A549 (cell line): ENCODE data around the gene TAF11L7.
"Not testable (repeated sequence)": the region's sequence is repeated elsewhere in the genome, so short reads cannot be mapped to it uniquely, and the experiment has no call there.

ENCODE experiments used
- FOSL2 ChIP-seq, 2 experiments: fragments of 450-650 bp in 1 of 2; fragments of >200 bp in 1 of 2; sonication (Bioruptor Twin) in 1 of 2; formaldehyde crosslinking; IDR thresholded peaks; 2 replicates each; pipeline versions ENCODE4 v1.5.0 to v1.6.1; 2016 to 2020; ENCODE audit warnings: mild to moderate bottlenecking in 1 of 2, moderate library complexity in 1 of 2
- MAFK ChIP-seq: fragments of 450-650 bp; IDR thresholded peaks from 2 replicates; pipeline ENCODE4 v1.6.1; 2014; ENCODE audit not compliant: partially characterized antibody
- SMC3 ChIP-seq: fragments of >200 bp; sonication (Bioruptor Twin); formaldehyde crosslinking; IDR thresholded peaks from 3 replicates; pipeline ENCODE4 v1.6.1; 2018; ENCODE audit warnings: inconsistent platforms
- TF ChIP-seq, protein P1 (sequence below): fragments of >200 bp; sonication (Bioruptor Twin); formaldehyde crosslinking; IDR thresholded peaks from 3 replicates; pipeline ENCODE4 v1.5.1; 2016
- TF ChIP-seq, protein P2 (sequence below): fragments of 200-600 bp; sonication (generic); IDR thresholded peaks from 2 replicates; pipeline ENCODE4 v1.6.1; 2016; ENCODE audit warnings: antibody characterized with exemption, mild to moderate bottlenecking, moderate library complexity
- TF ChIP-seq, protein P3 (sequence below): fragments of 250-450 bp; sonication (Bioruptor Pico); IDR thresholded peaks from 2 replicates; pipeline ENCODE4 v1.5.0; 2021; ENCODE audit warnings: mild to moderate bottlenecking, moderate library complexity, borderline replicate concordance

DNA sequence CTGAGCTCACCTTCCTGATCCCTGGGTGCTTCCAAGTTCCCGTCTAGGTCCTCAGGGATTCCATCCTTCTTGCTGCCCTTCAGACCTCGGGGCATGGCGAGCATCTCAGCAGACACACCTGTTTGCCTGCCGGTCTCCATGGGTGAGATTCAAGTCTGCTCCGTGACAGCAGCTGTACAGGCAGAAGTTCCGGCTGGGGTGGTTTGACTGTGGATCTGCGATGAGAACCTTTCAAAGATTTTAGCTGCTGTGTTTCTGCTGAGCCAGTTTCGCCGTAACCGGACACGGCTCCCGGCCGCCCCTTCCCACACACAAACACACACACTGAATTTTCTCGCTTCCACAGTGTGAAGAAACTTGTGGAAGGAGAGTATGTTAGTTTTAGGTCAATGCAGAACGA lies 8.7 kb upstream of the TAF11L7 start, which contains the start of gene TAF11L9:
- TF ChIP-seq, protein P1, sequence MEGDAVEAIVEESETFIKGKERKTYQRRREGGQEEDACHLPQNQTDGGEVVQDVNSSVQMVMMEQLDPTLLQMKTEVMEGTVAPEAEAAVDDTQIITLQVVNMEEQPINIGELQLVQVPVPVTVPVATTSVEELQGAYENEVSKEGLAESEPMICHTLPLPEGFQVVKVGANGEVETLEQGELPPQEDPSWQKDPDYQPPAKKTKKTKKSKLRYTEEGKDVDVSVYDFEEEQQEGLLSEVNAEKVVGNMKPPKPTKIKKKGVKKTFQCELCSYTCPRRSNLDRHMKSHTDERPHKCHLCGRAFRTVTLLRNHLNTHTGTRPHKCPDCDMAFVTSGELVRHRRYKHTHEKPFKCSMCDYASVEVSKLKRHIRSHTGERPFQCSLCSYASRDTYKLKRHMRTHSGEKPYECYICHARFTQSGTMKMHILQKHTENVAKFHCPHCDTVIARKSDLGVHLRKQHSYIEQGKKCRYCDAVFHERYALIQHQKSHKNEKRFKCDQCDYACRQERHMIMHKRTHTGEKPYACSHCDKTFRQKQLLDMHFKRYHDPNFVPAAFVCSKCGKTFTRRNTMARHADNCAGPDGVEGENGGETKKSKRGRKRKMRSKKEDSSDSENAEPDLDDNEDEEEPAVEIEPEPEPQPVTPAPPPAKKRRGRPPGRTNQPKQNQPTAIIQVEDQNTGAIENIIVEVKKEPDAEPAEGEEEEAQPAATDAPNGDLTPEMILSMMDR: not testable (repeated sequence)
- TF ChIP-seq, protein P2, sequence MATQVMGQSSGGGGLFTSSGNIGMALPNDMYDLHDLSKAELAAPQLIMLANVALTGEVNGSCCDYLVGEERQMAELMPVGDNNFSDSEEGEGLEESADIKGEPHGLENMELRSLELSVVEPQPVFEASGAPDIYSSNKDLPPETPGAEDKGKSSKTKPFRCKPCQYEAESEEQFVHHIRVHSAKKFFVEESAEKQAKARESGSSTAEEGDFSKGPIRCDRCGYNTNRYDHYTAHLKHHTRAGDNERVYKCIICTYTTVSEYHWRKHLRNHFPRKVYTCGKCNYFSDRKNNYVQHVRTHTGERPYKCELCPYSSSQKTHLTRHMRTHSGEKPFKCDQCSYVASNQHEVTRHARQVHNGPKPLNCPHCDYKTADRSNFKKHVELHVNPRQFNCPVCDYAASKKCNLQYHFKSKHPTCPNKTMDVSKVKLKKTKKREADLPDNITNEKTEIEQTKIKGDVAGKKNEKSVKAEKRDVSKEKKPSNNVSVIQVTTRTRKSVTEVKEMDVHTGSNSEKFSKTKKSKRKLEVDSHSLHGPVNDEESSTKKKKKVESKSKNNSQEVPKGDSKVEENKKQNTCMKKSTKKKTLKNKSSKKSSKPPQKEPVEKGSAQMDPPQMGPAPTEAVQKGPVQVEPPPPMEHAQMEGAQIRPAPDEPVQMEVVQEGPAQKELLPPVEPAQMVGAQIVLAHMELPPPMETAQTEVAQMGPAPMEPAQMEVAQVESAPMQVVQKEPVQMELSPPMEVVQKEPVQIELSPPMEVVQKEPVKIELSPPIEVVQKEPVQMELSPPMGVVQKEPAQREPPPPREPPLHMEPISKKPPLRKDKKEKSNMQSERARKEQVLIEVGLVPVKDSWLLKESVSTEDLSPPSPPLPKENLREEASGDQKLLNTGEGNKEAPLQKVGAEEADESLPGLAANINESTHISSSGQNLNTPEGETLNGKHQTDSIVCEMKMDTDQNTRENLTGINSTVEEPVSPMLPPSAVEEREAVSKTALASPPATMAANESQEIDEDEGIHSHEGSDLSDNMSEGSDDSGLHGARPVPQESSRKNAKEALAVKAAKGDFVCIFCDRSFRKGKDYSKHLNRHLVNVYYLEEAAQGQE: not testable (repeated sequence)
- not testable (repeated sequence) for TF ChIP-seq FOSL2 (IDR thresholded peaks at IDR 0.05); FOSL2 (CRISPR knock-in tag; IDR thresholded peaks at IDR 0.05); SMC3; MAFK
- TF ChIP-seq, protein P3, sequence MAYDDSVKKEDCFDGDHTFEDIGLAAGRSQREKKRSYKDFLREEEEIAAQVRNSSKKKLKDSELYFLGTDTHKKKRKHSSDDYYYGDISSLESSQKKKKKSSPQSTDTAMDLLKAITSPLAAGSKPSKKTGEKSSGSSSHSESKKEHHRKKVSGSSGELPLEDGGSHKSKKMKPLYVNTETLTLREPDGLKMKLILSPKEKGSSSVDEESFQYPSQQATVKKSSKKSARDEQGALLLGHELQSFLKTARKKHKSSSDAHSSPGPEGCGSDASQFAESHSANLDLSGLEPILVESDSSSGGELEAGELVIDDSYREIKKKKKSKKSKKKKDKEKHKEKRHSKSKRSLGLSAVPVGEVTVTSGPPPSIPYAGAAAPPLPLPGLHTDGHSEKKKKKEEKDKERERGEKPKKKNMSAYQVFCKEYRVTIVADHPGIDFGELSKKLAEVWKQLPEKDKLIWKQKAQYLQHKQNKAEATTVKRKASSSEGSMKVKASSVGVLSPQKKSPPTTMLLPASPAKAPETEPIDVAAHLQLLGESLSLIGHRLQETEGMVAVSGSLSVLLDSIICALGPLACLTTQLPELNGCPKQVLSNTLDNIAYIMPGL (CRISPR knock-in tag): not testable (repeated sequence)
